Hippocampal formation (tissue), 2 donors: Measurements from ENCODE around the gene WAPL.

Experiments
- DNase-seq, 2 donors: peaks; one replicate each; lab custom pipeline; 2025; lab: John Stamatoyannopoulos, UW

The WAPL gene

DNA sequence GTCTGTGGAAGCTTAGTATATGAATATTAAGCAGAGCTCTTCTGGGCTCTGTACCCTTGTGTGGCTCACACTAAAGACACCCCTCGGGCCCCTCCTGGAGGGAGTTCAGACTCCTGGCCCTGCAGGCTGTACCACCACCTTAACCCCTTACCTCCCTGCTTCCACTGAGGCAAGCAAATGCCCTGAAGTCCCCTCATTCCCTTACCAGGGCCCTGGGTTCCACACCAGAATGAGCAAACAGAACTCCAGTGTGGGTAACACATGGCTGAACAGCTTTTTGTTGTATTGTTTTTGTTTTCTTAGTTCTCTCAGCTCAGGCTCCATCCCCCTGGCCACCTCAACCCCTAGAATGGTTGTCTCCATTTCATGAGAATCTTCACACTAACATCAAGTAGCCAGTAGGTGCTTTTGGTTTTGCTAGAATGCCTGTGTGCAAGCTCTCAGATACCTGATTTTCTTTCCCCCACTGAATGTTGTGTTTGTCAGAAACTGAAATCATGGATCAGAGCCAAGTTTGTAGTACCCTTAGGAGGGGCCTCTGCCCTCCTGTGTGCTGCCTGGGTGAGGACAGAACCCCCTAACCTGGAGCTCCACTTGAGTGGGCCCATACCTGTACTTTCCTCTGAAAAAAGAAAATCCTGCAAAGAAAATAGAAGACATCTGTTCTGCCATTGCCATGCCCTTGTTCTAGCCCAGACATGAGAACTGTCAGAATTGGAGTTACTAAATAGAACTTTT lies 2.8 kb upstream of the WAPL start:
- no peak for DNase-seq

DNA sequence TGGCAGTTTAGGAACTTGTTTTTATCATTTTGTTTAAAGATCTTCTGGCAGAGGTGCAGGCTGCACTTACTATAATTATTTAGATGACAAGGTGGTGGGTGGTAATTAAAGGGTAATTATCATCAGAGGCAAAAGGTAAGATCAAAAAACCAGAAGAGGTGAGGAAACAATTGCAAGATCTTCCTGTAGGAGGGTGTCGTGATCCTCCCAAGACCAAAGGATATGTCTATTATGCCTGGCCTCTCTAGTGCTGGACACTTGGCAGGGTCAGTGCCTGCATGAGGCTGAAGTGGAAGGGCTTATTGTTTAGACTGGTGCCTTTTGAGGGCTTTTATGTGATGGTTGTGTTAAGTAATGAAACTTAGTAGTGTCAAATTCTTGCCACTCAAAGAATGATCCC lies 1.8 kb upstream of the WAPL start:
- DNase-seq = no peak

DNA sequence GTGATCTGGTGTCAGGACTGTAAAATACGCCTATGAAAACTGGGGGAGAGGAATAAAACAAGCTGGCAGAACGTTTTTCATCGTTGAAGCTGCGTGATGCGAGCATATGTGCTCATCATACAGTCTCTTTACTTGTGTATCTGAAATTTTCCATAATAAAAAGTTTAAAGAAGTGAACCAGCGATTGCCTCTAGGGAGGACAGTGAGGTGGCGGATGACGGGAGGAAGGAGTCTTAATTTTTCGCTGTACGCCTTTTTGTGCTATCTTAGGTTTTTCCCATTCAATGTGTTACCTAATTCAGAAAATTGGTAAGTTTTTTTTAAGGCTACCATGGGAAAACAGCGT lies 891 bp upstream of the WAPL start:
- DNase-seq = no peak

DNA sequence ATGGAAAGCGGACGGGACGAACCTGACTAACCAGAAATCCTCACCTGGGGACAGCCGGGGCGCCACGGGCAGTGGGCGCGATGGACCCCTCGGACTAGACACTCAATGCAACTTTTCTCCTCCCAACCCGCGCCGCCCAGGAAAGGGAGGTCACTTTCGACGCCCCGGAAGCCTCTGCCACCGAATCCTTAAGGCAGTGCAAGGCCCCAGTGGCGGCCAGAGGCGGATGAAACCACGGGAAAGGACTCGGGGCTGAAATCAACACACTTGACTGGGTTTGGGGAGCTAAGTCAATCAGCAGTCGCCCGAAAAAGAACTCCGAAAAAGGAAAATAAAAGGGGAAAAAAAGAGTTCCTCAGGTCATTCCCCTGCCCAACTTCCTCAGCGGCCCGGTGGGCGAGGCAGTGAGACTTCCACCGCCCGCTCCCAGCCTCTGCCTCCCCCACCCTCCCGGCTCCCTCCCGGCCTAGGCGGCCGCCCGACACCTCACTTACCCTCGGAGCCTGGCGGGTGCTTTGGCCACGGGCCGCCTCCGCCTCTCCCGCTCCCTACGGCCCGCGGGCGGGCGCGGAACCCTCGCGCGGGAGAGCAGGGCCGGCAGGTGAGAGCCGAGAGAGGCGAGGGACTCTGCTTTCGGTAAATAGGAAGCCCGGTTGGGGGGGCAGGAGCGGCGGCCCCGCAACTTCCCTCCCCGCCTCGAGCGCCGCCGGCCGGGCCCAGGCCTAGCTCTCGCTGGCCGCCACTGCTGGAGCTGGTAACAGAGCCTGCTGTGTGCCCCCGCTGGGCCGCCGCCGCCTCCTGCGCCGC lies 518 bp downstream of the WAPL start:
- peak in 1 of 2 donors; percentile 17 for DNase-seq

DNA sequence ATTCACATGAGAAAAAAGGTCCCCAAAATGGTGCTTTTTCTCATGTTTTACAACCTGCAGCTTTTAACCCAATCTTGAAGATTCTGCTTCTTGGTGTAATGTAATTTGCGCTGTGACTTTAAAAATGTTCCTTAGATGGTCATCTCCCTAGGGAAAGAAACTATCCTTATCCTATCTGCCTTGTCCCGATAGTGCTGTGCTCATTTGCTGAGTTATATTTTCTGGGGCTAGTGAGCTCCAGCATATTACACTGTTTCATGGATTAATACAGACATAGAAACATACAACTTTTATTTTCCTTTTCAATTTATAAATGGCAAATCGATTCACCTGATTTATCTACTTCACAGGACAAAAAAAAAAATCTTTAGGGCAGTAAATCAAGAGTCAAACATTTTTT lies 2.8 kb downstream of the WAPL start:
- no peak for DNase-seq

DNA sequence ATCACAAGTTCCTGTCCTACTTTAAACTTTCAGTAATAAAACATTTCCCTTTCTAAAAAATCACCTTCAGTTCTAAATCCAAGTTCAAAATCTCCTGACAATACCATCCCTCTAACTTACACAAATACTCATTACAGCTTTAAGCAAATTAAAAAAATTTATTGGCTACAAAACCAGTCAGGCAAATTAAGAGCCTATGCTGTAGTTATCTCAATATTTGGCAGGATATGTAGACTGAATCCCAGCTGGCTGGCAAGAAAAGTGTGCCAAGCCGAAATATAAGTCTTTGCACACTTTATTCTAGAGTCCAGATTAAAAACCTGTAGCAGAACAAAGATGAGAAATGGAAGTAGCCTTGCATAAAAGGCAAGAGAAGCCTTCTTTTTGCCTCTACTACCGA lies 9.5 kb downstream of the WAPL start:
- DNase-seq = no peak

DNA sequence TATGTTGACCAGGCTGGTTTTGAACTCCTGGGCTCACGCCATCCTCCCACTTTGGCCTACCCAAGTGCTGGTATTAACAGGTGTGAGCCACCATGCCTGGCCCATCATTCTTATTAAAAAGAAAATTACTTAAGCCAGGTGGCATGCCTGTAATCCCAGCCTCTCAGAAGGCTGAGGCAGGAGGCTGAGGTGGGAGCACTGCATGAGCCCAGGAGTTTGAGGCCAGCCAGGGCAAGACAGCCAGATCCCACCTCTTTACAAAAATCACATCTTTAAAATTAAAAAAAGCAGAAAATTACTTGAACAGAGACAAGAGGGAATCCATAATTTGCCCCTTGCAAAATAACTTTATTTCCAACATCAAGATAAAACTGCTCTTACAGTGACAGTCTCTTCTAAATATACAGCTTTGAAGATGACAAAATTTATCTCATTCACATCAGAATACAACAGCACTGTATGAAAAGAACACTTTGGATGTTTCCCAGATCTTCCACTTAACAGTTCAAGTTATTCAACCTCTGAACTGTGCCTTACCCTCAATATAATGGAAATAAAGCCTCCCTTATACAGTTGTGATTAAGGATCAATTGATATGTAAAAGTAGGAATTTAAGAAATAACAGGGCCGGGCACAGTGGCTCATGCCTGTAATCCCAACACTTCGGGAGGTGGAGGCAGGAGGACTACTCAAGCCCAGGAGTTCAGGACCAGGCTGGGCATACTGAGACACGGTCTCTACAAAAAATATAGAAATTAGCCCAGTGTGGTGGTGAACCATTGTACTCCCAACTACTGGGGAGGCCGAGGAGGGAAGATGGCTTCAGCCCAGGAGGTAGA lies 10.3 kb downstream of the WAPL start:
- no peak for DNase-seq

DNA sequence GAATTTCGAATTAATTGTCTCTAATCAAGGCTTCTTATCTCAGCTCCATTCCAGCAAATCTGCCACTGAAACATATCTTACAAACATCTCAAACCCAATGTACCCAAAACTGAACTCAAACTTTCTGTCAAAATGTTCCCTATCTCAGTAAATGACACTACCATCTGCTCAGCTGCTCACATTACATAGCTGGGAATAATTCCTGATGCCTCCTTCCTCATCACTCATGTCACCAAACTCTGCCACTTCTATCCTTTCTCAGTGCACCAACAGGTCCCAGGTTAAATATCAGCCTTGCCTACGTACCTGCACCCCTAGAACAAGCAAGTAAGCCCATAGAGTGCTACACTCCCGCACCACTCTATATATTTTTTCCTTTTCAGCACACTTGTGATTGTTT lies 12.4 kb downstream of the WAPL start:
- no peak for DNase-seq

DNA sequence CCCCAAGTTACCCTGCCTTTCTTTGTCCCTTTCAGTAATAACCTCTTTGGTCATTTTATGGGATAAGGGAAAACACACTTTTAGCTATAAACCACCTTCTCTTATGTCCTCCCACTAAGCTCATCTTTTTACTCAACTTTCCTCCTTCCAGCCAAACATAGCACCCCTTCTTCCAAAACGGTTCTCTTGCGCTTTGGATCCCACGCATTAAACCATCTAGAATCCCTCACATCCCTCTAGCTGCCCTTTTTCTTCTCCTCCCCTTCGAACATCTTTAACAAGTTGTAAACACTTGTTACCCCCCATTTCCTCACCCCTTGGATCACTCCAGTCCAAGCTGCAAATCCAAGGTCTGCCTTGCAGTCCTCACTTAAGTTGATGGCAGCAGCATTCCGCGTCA lies 13.4 kb downstream of the WAPL start:
- no peak for DNase-seq

DNA sequence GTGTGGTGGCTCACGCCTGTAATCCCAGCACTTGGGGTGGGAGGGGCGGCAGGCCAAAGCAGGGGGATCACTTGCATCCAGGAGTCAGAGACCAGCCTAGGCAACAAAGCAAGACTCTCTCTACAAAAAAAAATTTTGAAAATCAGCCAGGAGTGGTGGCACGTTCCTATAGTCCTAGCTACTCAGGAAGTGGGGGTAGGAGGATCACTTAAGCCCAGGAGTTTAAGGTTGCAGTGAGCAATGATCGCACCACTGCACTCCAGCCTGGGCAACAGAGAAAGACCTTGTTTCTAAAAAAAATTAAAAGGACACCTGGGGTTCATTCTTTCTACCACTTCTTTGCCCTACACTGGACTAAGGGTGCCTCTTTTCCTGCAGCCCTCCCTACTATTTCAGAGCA lies 15.1 kb downstream of the WAPL start:
- no peak for DNase-seq

DNA sequence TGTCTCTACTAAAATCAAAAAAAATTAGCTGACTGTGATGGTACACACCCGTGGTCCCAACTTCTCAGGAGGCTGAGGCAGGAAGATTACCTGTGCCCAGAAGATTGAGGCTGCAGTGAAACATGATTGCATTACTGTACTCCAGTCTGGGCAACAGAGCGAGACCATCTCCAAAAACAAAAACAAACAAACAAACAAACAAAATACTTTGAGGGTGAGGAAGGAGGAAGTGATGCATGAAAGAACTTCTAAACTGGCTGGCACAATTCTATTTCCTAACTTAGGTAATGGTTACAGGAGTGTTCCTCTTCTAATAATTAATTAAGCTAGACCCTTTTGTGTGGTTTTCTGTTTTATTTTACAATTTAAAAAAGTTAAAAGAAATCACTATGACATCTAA lies 15.5 kb downstream of the WAPL start:
- DNase-seq = no peak

DNA sequence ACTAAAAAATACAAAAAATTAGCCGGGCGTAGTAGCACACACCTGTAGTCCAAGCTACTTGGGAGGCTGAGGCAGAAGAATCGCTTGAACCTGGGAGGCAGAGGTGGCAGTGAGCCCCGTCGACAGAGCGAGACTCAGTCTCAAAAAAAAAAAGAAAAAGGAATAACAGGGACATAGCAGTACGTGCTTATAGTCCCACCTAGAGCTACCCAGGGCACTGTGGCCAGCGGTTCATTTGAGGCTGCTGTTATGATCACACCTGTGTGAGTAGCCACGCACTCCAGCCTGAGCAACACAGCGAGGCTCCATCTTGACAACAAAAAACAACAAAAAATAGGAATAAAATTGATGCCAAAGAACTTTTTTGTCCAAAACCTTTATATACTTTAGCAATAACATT lies 17.1 kb downstream of the WAPL start:
- DNase-seq = no peak

DNA sequence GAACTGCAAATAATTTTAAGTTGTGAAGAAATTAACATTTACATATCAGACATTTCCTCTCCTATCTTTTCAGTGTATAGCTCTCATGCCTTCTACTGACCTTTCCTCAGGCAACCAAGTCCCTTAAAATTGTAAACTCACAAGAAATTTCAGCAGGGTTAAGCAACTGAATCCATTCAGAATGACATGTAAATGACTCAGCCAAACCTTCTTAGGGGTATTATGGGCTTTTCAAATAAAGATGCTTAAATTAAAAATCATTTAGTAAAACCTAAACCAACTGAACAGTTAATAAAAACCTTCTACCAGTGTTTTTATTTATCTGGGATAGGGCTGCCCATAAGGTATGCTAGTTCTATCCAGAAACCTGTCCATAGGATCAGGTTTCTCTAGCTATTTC lies 20.7 kb downstream of the WAPL start:
- DNase-seq = no peak

DNA sequence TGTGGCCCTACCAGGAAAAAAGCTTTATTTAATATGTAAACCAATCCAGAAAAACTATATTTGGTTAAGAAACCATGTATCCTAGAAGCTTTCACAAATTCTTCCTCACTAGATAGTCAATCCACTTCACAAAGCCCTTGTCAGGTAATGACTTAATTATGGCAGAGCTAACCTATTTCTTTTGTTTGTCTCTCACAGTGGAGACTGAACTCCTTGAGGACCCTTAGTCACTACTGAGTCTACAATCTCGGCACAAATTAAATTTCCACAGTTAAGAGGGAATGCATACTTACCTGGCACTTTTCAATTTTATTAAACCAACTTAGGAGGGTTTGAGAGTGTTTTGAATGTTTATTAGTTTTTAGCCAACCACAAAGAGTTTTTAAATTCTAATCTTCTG lies 23.0 kb downstream of the WAPL start:
- no peak for DNase-seq

DNA sequence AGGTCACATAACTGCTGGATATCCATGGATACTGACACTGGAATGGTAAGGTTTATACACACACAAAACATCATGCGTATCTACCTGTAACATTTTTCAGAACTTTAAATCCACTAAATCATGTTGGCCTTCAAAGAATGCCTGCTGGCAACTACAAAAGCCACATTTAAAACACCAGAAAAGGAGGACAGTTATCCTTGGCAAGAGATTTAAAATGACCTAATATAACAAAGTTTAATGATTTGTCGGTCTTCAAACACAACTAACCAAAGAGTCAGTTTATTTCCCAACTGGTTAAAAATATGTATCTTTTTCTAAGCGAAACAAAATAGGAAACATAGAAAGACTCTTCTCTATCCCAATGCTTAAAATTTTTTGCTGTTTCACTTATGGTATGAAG lies 24.0 kb downstream of the WAPL start:
- no peak for DNase-seq

DNA sequence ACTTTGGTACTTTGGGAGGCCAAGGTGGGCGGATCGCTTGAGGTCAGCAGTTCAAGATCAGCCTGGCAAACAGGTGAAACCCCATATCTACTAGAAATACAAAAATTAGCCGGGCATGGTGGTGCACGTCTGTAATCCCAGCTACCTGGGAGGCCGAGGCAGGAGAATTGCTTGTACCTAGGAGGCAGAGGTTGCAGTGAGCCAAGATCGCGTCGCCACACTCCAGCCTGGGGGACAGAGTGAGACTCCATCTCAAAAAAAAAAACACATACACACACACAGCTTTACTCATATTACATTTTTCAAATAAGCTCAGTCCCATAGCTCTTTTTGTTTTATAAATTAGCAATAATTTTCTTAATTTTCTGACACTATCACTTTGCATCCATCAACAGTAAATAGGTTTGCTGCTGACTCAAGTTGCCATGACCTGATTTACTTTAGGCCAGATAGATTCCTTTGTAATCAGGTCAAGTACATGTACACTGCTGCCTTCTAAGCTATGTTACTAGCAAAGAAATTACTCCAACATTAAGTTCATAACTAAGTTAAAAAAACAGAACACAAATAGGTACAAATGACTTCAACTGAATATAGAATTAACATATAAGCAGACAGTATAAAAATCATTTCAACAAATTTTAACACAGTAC lies 31.5 kb downstream of the WAPL start:
- DNase-seq = no peak

DNA sequence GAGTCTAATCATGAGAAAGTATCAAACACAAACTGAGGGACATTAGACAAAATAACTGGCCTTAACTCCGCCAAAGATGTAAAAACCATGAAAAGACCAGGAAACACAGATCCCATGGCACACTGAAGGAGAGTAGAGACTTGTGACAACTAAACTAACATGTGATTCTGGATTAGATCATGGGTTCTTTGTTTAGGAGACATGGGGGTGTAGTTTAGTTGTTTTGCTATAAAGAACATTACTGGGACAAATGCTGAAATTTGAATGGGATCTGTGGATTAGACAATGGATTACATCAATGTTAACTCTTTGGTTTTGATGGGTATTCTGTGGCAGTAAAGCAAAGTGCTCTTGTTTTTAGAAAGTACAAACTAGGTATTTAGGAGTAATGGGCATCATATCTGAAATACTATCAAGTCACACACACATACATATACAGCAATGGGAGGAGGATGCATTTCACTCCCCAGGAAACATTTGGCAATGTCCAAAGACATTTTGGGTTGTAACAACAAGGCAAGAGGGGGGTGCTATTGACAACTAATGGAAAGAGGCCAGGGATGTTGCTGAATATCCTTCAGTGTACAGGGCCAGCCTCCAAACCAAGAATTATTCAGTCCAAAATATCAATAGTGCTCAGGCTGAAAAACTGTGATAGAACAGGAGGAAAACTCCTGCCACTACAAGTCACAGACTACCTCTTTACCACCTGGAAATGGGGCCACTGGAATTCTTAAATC lies 32.4 kb downstream of the WAPL start:
- DNase-seq = peak in 1 of 2 donors; percentile 64

DNA sequence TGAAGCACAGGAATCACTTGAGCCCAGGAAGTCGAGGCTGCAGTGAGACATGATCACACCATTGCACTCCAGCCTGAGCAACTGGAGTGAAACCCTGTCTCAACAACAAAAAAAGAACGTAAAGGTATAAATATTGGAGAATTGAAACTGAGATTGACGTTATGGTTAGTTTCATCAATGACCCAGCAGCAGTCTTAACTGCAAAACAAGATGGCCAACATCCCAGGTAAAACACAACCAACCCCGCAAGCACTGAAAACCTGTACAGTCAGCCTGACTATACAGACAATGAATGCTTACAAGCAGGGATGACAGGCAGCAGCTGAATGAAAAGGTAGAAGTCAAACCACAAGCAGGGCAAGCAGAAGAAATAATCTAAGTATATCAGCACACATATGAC lies 34.7 kb downstream of the WAPL start:
- no peak for DNase-seq

DNA sequence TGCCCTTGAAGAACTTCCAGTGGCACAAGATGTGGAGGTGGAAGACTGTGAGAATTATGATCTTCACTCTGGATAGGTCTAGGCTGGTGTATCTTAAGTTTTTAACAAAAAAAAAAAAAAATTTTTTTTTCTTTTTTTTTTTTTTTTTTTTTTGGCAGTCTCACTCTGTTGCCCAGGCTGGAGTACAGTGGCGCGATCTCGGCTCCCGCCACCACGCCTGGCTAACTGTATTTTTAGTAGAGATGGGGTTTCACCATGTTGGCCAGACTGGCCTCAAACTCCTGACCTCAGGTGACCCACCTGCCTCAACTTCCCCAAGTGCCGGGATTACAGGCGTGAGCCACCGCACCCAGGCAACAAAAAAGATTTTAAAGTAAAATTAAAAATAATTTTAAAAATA lies 37.9 kb downstream of the WAPL start:
- no peak for DNase-seq

DNA sequence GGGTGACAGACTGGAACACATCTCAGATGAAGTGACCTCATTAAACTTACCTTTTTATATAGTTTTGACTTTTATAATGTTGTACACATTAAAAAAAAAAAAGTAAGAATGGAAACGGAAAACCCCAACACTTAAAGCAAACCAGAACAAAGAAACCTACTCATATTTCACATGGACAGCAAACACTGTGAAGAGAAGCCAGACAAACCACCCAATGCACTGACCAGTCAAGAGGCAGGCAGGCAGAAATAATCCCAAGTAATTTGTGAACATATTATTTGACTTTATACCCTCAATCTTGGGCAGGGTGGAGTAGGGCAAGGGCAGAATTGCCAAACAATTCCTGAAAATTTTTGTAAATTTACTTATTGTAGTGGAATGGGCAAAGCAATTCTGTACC lies 39.8 kb downstream of the WAPL start:
- no peak for DNase-seq

DNA sequence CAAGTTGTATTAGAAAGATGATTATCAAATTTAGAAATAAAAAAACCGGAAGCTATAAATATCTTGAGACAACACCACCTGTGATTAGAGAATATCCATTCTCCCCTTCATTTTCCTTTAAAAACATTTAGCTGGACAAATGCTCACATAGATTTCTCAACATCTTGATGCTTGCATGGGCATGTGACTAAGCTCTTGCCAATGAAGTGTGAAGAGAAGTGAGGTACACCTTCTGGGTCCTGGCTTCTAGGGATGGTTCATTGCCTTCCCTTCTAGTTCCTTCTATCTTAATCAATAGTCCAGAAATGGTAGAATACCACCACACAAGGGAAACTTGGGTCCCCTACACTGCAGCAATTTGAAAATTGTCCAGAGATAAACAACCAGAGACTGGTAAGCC lies 41.0 kb downstream of the WAPL start:
- no peak for DNase-seq

DNA sequence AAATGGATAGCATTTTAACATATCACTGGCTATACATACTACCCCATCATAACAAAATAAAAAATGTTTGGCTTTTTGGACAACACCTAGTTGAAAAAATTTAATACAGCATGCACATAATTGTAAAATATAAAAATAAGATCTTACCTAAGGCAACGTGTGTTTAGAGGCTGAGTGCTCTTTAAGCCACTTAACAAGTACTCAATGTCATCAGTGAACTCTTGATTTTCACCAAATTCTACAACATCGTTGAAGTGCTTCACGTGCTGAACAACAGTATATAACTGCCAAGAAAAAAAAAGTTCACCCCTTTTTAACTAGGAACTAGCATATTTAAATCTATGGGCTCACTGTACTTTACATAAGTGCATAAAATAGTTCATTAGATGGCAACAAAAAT lies 49.5 kb downstream of the WAPL start:
- no peak for DNase-seq
